Measurements from ENCODE around the gene XIRP2. TPM values are rescaled to one million over a fixed set of nuclear protein-coding genes. Genes with fewer than 3 reads are reported as not detected.
"Not testable (repeated sequence)": the region's sequence is repeated elsewhere in the genome, so short reads cannot be mapped to it uniquely, and the experiment has no call there.

The XIRP2 gene
- total and polyA plus RNA-seq, 7 experiments from 2014 or later = not detected

GRCh38 chr2:167054881-167055280 lies 166.6 kb downstream of the XIRP2 start:
- Histone ChIP-seq H3K4me1 (ENCODE audit: control insufficient read depth in 2 of 2, insufficient read depth in 2 of 2, low read length in 2 of 2) (no peaks in the 10 kb centered on the region), H3K4me3 (ENCODE audit: low read length) (no peak overlapping the region), H3K27me3 (ENCODE audit: control insufficient read depth in 2 of 2, insufficient read depth in 2 of 2, low read length in 2 of 2) (no peaks in the 10 kb centered on the region), H3K27ac (ENCODE audit: low read depth, low read length) (no peak overlapping the region), H3K36me3 (ENCODE audit: control insufficient read depth in 2 of 3, insufficient read depth in 3 of 3, low read length in 3 of 3) (no peaks in the 10 kb centered on the region), H3K9me3 (ENCODE audit: control insufficient read depth in 2 of 3, low read length in 3 of 3) (no peaks in the 10 kb centered on the region)
- intact Hi-C loops (cut with micrococcal nuclease) = no loop called here
- DNase-seq = no peak
- no peak overlapping the region for H3K4me3 Mint-ChIP-seq
- no peak for ATAC-seq
- H3K36me3 Mint-ChIP-seq = no peaks in the 10 kb centered on the region
- ChIA-PET POLR2A (no interaction called here), CTCF (no interaction called here)
- no peaks in the 10 kb centered on the region for H3K4me1 Mint-ChIP-seq
- no peak overlapping the region for H3K27ac Mint-ChIP-seq
- no peaks in the 10 kb centered on the region for H3K27me3 Mint-ChIP-seq
- peaks cover 0 to 5% (median 0%) of the 10 kb centered on the region in 11 donors for H3K9me3 Mint-ChIP-seq

GRCh38 chr2:167057446-167057845 lies 169.2 kb downstream of the XIRP2 start:
- no peak overlapping the region for H3K4me3 ChIP-seq (ENCODE audit: low read length)
- H3K4me1 Mint-ChIP-seq = no peaks in the 10 kb centered on the region
- H3K9me3 ChIP-seq (ENCODE audit: control insufficient read depth in 2 of 3, low read length in 3 of 3) = no peaks in the 10 kb centered on the region
- DNase-seq (no peak), ATAC-seq (no peak)
- no peak overlapping the region for H3K4me3 Mint-ChIP-seq
- no peaks in the 10 kb centered on the region for H3K4me1 ChIP-seq (ENCODE audit: control insufficient read depth in 2 of 2, insufficient read depth in 2 of 2, low read length in 2 of 2)
- H3K36me3 ChIP-seq (ENCODE audit: control insufficient read depth in 2 of 3, insufficient read depth in 3 of 3, low read length in 3 of 3) = no peaks in the 10 kb centered on the region
- peaks cover 0 to 5% (median 0%) of the 10 kb centered on the region in 11 donors for H3K9me3 Mint-ChIP-seq
- H3K27ac Mint-ChIP-seq = no peak overlapping the region
- POLR2A ChIA-PET = no interaction called here
- no peaks in the 10 kb centered on the region for H3K27me3 ChIP-seq (ENCODE audit: control insufficient read depth in 2 of 2, insufficient read depth in 2 of 2, low read length in 2 of 2)
- H3K27ac ChIP-seq (ENCODE audit: low read depth, low read length) = no peak overlapping the region
- H3K27me3 Mint-ChIP-seq = no peaks in the 10 kb centered on the region
- intact Hi-C loops (cut with micrococcal nuclease) = no loop called here
- CTCF ChIA-PET = no interaction called here
- no peaks in the 10 kb centered on the region for H3K36me3 Mint-ChIP-seq

GRCh38 chr2:167059173-167059572 lies 170.9 kb downstream of the XIRP2 start:
- Histone ChIP-seq H3K27ac (ENCODE audit: low read depth, low read length) (no peak overlapping the region), H3K27me3 (ENCODE audit: control insufficient read depth in 2 of 2, insufficient read depth in 2 of 2, low read length in 2 of 2) (no peaks in the 10 kb centered on the region), H3K4me3 (ENCODE audit: low read length) (no peak overlapping the region), H3K4me1 (ENCODE audit: control insufficient read depth in 2 of 2, insufficient read depth in 2 of 2, low read length in 2 of 2) (no peaks in the 10 kb centered on the region), H3K9me3 (ENCODE audit: control insufficient read depth in 2 of 3, low read length in 3 of 3) (no peaks in the 10 kb centered on the region), H3K36me3 (ENCODE audit: control insufficient read depth in 2 of 3, insufficient read depth in 3 of 3, low read length in 3 of 3) (no peaks in the 10 kb centered on the region)
- Mint-ChIP-seq H3K36me3 (no peaks in the 10 kb centered on the region), H3K27me3 (no peaks in the 10 kb centered on the region), H3K4me3 (no peak overlapping the region), H3K9me3 (peaks cover 0 to 5% (median 0%) of the 10 kb centered on the region in 11 donors), H3K4me1 (no peaks in the 10 kb centered on the region), H3K27ac (no peak overlapping the region)
- intact Hi-C loops (cut with micrococcal nuclease) = no loop called here
- CTCF ChIA-PET = no interaction called here
- DNase-seq = no peak
- no peak for ATAC-seq
- POLR2A ChIA-PET = no interaction called here

- no peaks in the 10 kb centered on the region for H3K27me3 ChIP-seq (ENCODE audit: control insufficient read depth in 2 of 2, insufficient read depth in 2 of 2, low read length in 2 of 2)
- Mint-ChIP-seq H3K27me3 (peaks cover 0 to 11% (median 0%) of the 10 kb centered on the region in 5 donors), H3K27ac (no peak overlapping the region), H3K36me3 (no peaks in the 10 kb centered on the region), H3K4me1 (no peaks in the 10 kb centered on the region), H3K4me3 (no peak overlapping the region), H3K9me3 (peaks cover 0 to 11% (median 0%) of the 10 kb centered on the region in 11 donors)
- ATAC-seq = no peak
- CTCF ChIA-PET = no interaction called here
- no peaks in the 10 kb centered on the region for H3K9me3 ChIP-seq (ENCODE audit: control insufficient read depth in 2 of 3, low read length in 3 of 3)
- POLR2A ChIA-PET = no interaction called here
- intact Hi-C loops (cut with micrococcal nuclease) = no loop called here
- H3K4me1 ChIP-seq (ENCODE audit: control insufficient read depth in 2 of 2, insufficient read depth in 2 of 2, low read length in 2 of 2) = no peaks in the 10 kb centered on the region
- DNase-seq = no peak
- H3K36me3 ChIP-seq (ENCODE audit: control insufficient read depth in 2 of 3, insufficient read depth in 3 of 3, low read length in 3 of 3) = no peaks in the 10 kb centered on the region
- H3K27ac ChIP-seq (ENCODE audit: low read depth, low read length) = no peak overlapping the region
- no peak overlapping the region for H3K4me3 ChIP-seq (ENCODE audit: low read length)
These were observed 181.6 kb downstream of the XIRP2 start for GRCh38 chr2:167069855-167070254.

- POLR2A ChIA-PET; H3K36me3 ChIP-seq (ENCODE audit: control insufficient read depth in 2 of 3, insufficient read depth in 3 of 3, low read length in 3 of 3); H3K27ac ChIP-seq (ENCODE audit: low read depth, low read length); H3K36me3 Mint-ChIP-seq; ATAC-seq; H3K4me1 Mint-ChIP-seq; intact Hi-C loops (cut with micrococcal nuclease); H3K27ac Mint-ChIP-seq; H3K4me1 ChIP-seq (ENCODE audit: control insufficient read depth in 2 of 2, insufficient read depth in 2 of 2, low read length in 2 of 2); H3K27me3 ChIP-seq (ENCODE audit: control insufficient read depth in 2 of 2, insufficient read depth in 2 of 2, low read length in 2 of 2); H3K27me3 Mint-ChIP-seq; H3K4me3 ChIP-seq (ENCODE audit: low read length); CTCF ChIA-PET; H3K9me3 ChIP-seq (ENCODE audit: control insufficient read depth in 2 of 3, low read length in 3 of 3); DNase-seq; H3K4me3 Mint-ChIP-seq: not testable (repeated sequence)
- peaks cover 0 to 12% (median 0%) of the 10 kb centered on the region in 11 donors for H3K9me3 Mint-ChIP-seq
These were observed 187.4 kb downstream of the XIRP2 start for GRCh38 chr2:167075708-167076107.

GRCh38 chr2:167098931-167099330 lies 210.7 kb downstream of the XIRP2 start:
- H3K27me3 ChIP-seq (ENCODE audit: control insufficient read depth in 2 of 2, insufficient read depth in 2 of 2, low read length in 2 of 2); H3K9me3 ChIP-seq (ENCODE audit: control insufficient read depth in 2 of 3, low read length in 3 of 3); H3K27ac Mint-ChIP-seq; ATAC-seq; H3K4me1 Mint-ChIP-seq; POLR2A ChIA-PET; intact Hi-C loops (cut with micrococcal nuclease); H3K4me3 Mint-ChIP-seq; H3K36me3 ChIP-seq (ENCODE audit: control insufficient read depth in 2 of 3, insufficient read depth in 3 of 3, low read length in 3 of 3); DNase-seq; H3K4me1 ChIP-seq (ENCODE audit: control insufficient read depth in 2 of 2, insufficient read depth in 2 of 2, low read length in 2 of 2); H3K4me3 ChIP-seq (ENCODE audit: low read length); H3K36me3 Mint-ChIP-seq; H3K27ac ChIP-seq (ENCODE audit: low read depth, low read length); H3K27me3 Mint-ChIP-seq; CTCF ChIA-PET: not testable (repeated sequence)
- H3K9me3 Mint-ChIP-seq = peaks cover 0 to 25% (median 8%) of the 10 kb centered on the region in 11 donors

GRCh38 chr2:167100506-167100905 lies 212.2 kb downstream of the XIRP2 start:
- POLR2A ChIA-PET = no interaction called here
- CTCF ChIA-PET = no interaction called here
- Histone ChIP-seq H3K27me3 (ENCODE audit: control insufficient read depth in 2 of 2, insufficient read depth in 2 of 2, low read length in 2 of 2) (no peaks in the 10 kb centered on the region), H3K4me1 (ENCODE audit: control insufficient read depth in 2 of 2, insufficient read depth in 2 of 2, low read length in 2 of 2) (no peaks in the 10 kb centered on the region), H3K36me3 (ENCODE audit: control insufficient read depth in 2 of 3, insufficient read depth in 3 of 3, low read length in 3 of 3) (no peaks in the 10 kb centered on the region), H3K4me3 (ENCODE audit: low read length) (no peak overlapping the region), H3K27ac (ENCODE audit: low read depth, low read length) (no peak overlapping the region), H3K9me3 (ENCODE audit: control insufficient read depth in 2 of 3, low read length in 3 of 3) (no peaks in the 10 kb centered on the region)
- intact Hi-C loops (cut with micrococcal nuclease) = no loop called here
- no peaks in the 10 kb centered on the region for H3K27me3 Mint-ChIP-seq
- H3K9me3 Mint-ChIP-seq = peaks cover under 1 to 17% (median 7%) of the 10 kb centered on the region in 11 donors
- ATAC-seq = no peak
- no peak overlapping the region for H3K27ac Mint-ChIP-seq
- no peaks in the 10 kb centered on the region for H3K36me3 Mint-ChIP-seq
- no peak overlapping the region for H3K4me3 Mint-ChIP-seq
- no peak for DNase-seq
- no peaks in the 10 kb centered on the region for H3K4me1 Mint-ChIP-seq
